GM18517 (cell line): ENCODE measurements around the gene VDAC2.

Source experiments
- ATAC-seq: cut with Tn5 transposase; IDR thresholded peaks from one replicate; pipeline ENCODE4 v1.9.1; 2021; ENCODE audit warnings: mild to moderate bottlenecking, moderate library complexity; ENCODE audit not compliant: unreplicated experiment

VDAC2 gene

GRCh38 chr10:75228834-75229233, 18.2 kb downstream of the VDAC2 start:
- no peak for ATAC-seq

- no peak for ATAC-seq
Measured at GRCh38 chr10:75229971-75230370, 19.4 kb downstream of the VDAC2 start.

DNA sequence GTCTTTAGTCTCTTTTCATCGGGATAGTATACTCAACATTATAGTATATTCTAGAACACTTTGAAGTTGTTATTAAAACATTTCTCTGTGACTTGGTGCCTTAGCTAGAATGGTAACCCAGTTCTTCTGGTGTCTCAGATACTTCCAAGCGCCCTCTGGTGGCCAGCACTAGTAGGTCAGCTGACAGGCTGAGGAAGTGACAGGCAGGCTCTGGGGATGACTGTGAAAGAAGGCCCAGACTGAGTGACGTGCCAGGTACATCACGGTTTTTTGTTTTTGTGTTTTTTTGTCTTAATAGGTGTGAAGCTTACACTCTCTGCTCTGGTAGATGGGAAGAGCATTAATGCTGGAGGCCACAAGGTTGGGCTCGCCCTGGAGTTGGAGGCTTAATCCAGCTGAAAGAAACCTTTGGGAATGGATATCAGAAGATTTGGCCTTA, 20.0 kb downstream of the VDAC2 start:
- peak; percentile 49 for ATAC-seq

GRCh38 chr10:75231672-75232581, 21.3 kb downstream of the VDAC2 start:
- no peak for ATAC-seq

DNA sequence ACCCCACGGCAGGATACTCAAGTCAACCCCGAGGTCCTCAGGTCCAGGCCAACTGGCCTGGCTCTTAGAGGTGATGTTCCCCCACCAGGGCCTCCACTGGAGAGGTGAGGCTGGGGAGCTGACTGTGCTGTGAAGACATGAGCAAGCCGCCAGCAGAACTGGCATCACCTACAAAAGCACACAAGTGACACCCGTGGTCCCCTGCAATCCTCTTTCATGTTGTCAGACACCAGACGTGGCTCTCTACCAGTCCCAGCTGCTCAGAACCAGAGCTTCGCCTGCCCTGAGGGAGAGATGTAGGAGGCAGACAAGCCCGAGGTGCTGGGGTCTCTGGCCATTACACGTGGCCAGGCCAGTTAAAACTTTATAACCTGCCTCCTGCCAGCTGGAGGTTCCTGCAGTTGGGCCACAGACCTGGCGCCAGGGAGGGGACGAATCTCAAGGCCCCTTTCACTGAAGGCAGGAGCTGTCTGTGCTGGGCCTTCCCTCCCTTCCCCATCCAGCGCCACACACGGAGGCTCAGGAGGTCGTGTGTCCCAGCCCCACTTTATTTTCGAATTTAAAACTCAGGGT, 22.9 kb downstream of the VDAC2 start:
- no peak for ATAC-seq

- ATAC-seq, result peak; percentile 36
Measured at GRCh38 chr10:75234017-75234682, 23.6 kb downstream of the VDAC2 start.

GRCh38 chr10:75234683-75235374, 24.2 kb downstream of the VDAC2 start:
- ATAC-seq, result no peak

DNA sequence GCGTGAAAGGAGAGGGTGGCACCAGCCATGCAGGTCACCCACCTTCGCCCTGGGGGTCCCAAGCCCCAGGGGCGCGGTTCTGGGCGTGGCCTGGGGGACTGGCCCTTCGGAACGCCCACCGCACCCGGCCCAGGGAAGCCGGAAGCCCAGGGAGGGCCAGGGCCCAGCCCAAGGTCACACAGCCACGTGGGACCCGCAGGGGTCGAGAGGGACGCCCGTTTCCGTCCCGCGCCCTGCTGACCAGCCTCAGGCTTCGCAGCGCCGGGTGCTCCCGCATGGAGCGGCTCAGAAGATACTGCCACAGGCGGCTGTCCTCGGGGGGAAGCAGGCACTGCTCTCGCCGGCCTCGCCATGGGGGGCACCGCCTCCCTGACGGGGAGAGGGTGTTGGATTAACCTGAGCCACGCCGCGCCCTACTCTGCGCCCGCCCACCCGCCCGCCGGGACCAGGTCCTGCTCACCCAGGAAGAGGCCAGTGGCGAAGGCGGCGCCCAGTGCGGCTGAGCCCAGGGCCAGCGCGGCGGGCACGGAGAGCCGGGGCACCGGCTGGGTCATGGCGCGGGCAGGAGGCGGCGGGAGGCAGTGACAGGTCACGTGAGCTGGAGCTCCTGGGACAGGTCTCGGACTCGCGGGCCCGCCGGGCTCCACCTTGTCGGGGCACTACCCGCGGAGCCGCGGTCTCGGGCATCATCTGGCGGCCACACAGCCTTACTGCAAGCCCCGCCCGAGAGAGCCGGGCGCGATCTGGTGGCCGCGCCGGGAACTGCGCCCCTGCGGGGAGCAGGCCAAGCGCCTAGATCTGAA, 25.0 kb downstream of the VDAC2 start, which contains the start of gene COMTD1:
TSS of gene COMTD1 (minus strand) at position 583 of the 803 bp plus-strand sequence. CDS start at position 554, 29 bp downstream.
- ATAC-seq, result peak; percentile 68

DNA sequence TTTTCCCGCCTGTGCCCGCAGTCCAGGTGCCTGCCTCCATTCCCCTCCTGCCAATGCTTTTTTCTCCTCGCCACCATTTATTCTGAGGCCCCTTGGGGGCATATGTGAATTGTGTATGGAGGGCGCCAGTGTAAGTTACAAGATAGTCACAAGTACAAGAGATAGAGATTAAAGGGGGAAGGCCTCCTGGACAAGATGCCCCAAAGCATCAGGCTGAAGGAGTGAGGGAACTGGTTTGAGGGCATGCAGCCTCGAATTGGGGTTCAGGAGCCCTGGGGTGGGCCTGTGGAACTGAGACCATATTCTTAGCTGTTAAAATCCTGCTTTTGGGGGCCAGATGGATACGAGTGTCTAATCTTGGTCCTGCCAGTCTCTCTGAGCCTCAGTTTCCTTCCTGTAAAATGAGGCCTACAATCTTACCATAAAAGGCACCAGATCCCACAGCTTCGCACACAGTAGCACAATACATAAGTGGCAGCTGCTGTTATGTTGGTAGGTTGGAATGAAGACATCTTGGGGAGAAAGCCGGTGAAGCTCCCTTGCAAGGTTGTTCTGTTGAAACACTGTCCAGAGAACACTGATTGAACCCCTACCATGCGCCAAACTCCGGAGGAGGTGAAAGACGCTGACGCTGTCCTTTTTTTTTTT, 25.7 kb downstream of the VDAC2 start:
- ATAC-seq, result peak; percentile 1

GRCh38 chr10:75238182-75239095, 27.8 kb downstream of the VDAC2 start:
- no peak for ATAC-seq

DNA sequence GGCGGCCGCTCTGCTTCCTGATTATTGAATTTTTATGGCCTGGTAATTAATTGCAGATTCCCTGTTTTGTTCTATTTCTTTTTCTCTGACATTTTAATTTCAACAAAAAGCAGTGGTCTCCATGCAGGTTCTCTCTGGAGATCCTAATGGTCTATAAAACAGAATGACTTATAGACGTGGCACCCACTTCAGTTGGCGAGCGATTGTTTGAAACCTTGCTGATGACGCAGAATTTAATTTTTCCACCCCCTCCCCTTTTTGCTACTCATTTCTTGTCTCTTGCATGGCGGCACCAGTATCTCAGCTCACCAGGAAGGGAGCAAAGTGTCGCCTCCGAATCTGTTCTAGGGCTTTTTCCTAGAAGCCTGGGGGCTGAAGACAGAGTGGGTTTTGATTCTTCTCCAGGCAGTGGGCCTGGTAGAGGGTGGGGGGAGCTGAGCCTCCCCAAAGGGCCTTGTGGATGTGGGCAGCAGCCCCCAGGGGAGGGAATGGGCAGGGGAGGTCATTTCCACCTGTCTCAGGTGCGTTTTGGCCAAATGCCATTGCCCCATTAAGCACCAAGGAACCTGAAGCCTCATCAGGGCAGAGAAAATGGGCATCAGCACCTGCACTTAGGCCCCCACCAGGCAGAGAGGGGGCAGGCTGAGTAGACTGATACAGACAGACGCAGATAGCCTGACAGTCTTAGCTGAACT, 28.6 kb downstream of the VDAC2 start:
- ATAC-seq, result no peak

DNA sequence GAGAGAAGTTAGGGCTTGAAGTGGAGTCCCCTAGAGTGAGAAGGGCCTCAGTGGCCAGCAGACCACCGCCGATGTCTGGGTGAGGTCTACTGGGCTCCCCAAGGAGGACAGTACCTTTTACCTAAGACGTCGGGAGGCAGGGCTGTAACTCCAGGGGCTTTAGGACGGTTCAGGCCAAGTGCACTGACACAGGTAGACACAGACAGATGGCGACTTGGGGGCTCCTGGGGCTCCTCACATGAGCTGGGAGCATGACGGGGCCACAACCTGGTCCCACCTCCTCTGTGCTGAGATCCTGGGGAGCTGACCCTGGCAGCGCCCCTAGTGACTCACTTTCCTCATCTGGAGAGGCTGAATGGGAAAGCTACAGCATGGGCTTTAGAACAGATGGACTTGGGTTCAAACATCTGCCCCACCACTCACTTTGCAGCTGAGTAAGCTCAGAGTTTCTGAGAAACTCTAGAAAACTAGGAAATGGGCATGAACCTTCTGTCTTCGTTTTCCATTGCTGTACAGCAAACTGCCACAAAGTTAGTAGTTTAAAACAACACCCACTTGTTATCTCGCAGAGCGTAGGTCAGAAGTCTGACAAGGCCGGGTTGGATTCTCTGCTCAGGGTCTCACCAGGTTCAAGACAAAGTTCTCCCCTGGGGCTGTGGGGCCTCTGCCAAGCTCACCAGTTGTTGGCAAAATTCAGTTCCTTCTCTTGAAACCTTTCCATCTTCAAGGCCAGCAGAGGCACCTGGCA, 29.9 kb downstream of the VDAC2 start:
- no peak for ATAC-seq

- ATAC-seq, result no peak
Measured at GRCh38 chr10:75243426-75243825, 32.8 kb downstream of the VDAC2 start.

DNA sequence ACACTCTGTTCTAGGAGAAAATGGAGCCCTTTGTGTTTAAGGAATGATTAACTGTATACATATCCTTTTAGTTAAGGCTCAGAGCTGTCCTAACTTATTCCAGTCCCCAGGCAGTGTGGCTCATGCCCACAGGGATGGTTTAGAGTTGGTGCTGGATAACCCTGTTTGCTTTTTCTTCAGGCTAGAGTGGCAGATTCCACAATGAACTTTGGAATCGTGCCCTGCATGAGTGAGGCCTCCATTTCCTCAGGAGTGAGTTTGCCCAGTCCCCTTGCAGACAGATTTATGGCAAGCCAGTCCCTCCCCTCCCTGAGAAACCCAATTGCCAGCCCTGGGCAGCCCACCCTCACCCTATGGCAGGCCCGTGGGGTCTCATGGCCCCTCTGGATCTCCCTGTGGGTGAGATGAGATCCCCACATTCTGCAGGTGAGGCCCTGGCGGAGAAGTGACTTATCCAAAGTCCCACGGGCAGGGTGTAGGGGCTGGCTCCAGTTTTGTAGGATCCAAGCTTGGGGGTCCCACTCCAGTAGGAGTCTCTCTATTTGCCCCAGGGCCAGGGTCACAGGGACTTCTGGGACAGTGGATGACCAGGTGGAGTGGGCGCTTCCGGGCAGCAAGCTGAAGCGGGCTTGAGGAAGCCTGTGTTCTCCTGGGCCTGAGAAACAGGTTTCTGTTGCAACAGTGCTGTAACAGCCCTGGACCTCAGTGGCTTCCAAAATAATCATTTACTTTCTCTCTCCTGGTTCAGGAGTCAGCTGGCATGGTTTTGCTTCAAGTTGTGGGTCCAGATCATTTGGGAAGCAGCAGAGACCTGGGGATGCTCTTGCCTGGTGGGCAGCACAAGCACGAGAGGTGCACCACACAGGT, 34.1 kb downstream of the VDAC2 start:
- ATAC-seq, result no peak

- ATAC-seq, result no peak
Measured at GRCh38 chr10:75245354-75246250, 35.0 kb downstream of the VDAC2 start.
